Bronchial smooth muscle cell (primary cell): ENCODE results near the gene MYH13. TPM values are rescaled to one million over a fixed set of nuclear protein-coding genes. Genes with fewer than 3 reads are reported as not detected.

Experiments used
- total RNA-seq: library from RNA; depleted of rRNA; stranded (reverse); fragments of >200 nt; gene quantifications from 2 replicates; pipeline ENCODE4 v1.2.1, GENCODE V29; 2014

The MYH13 gene
- total RNA-seq = under 0.01 TPM in 1 of 2 replicates, not detected in the other

DNA sequence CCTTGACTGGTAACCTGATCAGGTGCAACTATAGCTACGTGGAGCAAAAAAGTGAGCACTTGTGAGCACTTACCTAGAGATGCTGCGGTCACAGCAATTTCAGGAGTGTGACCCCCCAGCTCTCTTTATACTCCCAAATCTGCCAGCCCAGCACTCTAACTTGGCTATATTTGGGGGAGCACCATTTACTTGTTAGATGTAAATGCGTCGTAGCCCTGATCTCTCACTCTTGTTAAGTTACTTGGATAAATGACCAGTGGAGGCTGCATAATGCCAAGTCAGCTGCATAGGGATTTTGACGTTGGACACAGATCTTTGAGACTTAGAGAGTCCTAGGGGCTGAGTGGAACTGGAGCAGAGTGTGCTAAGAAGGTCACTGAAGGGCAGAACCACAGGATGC, at the start of gene MYH13:
Gene MYH13 (minus strand): TSS at position 101 of the 400 bp plus-strand sequence. CDS start 8,476 bp downstream, outside the sequence.

DNA sequence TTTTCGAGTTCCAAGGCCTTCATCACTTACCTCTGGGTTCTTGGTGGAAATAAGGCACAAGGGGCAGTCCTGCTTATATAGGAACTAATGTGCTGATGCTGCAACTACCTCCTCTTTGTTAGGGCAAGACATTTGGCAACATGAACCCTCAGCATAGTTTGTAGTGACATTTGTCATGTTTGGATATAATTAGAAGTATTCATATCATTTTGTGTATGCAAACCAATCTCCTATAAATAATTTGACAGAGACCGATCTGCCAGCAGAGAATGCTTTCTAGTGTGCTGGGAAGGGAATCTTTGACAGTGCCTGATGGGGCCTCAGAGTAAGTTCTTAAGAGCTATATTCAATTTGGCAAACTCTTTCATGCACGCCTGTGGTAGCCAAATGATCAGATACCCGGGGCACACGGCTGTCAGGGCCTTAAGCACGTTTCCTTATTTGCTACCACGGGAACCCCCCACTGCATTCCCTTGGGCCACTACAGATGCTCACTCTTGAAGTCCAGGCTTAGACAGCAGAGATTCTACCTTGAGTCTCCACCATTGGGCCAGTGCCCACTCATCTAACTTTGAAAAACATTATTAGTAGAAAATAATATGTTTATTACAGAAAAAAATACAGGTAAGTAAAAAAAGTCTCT, 49.2 kb upstream of the MYH13 start, which contains the start of gene MYH8:
Gene MYH8 (minus strand): TSS at position 51 of the 643 bp plus-strand sequence. CDS start 1,723 bp downstream, outside the sequence.

Other genes starting within 250 kb of the MYH13 start
- 4.9 and 19.4 TPM in 2 replicates for gene GAS7, start 174.4 kb downstream of the MYH13 start, total RNA-seq
- not detected in 2 replicates for gene MYH8, start 48.9 kb upstream of the MYH13 start, total RNA-seq
- gene MYH4, start 96.6 kb upstream of the MYH13 start, total RNA-seq = not detected in 2 replicates
- gene MYH1, start 145.5 kb upstream of the MYH13 start, total RNA-seq = not detected in 2 replicates
- gene MYH2, start 176.7 kb upstream of the MYH13 start, total RNA-seq = not detected in 2 replicates